H1 (cell line): Measurements from ENCODE around the gene PINK1.
A peak's percentile ranks its signal among the peaks of the same experiment; 100 is the strongest.

Source experiments
- CTCF ChIP-seq, 3 experiments: IDR thresholded peaks; 1 replicate in 2 of 3; 2 replicates in 1 of 3; pipeline versions ENCODE4 v1.5.1 to v1.6.1; 2011; ENCODE audit warnings: low read length in 3 of 3, mild to moderate bottlenecking in 3 of 3, inconsistent platforms in 2 of 3, low read depth in 1 of 3, moderate library complexity in 1 of 3; ENCODE audit not compliant: insufficient read depth in 1 of 3; ENCODE audit errors: control extremely low read depth in 1 of 3
- E2F6 ChIP-seq: IDR thresholded peaks from 2 replicates; pipeline ENCODE4 v1.6.1; 2012; ENCODE audit warnings: inconsistent platforms
- NRF1 ChIP-seq: IDR thresholded peaks from 2 replicates; pipeline ENCODE4 v1.6.1; 2011; ENCODE audit warnings: mild to moderate bottlenecking, low read depth, low read length, improper control_type of control experiment
- PHF8 ChIP-seq: fragments of 200-600 bp; sonication (generic); conservative IDR thresholded peaks from 2 replicates; pipeline ENCODE4 v1.7.1; 2012; ENCODE audit warnings: low read depth, mild to moderate bottlenecking, inconsistent platforms, low read length, moderate library complexity
- POLR2A ChIP-seq, 2 experiments: IDR thresholded peaks; 1 replicate in 1 of 2; 2 replicates in 1 of 2; pipeline ENCODE4 v1.6.1; 2011; ENCODE audit warnings: low read depth in 2 of 2, low read length in 2 of 2, mild to moderate bottlenecking in 2 of 2; ENCODE audit errors: control extremely low read depth in 1 of 2
- POU5F1 ChIP-seq: IDR thresholded peaks from 2 replicates; pipeline ENCODE4 v1.6.1; 2011; ENCODE audit warnings: low read depth, mild to moderate bottlenecking, low read length, moderate library complexity
- RFX5 ChIP-seq: IDR thresholded peaks from 2 replicates; pipeline ENCODE4 v1.6.1; 2011; ENCODE audit warnings: low read depth, low read length, improper control_type of control experiment, borderline replicate concordance
- TCF12 ChIP-seq: IDR thresholded peaks from 2 replicates; pipeline ENCODE4 v1.6.1; 2011; ENCODE audit warnings: low read depth, mild to moderate bottlenecking, low read length
- YY1 ChIP-seq: IDR thresholded peaks from 2 replicates; pipeline ENCODE4 v1.6.1; 2011; ENCODE audit warnings: low read depth, mild to moderate bottlenecking, low read length

GRCh38 chr1:20633190-20634064, at the start of gene PINK1:
- TF ChIP-seq CTCF (IDR thresholded peaks at IDR 0.05; ENCODE audit: control extremely low read depth in 1 of 3, insufficient read depth in 1 of 3, low read depth in 1 of 3, low read length in 3 of 3) (peak; percentile 93 to 97 (median 93)), TCF12 (no peak), POU5F1 (no peak), NRF1 (peak; percentile 90), POLR2A (IDR thresholded peaks at IDR 0.05; ENCODE audit: control extremely low read depth in 1 of 2, low read depth in 2 of 2, low read length in 2 of 2) (no peak), E2F6 (peak; percentile 84), RFX5 (no peak), PHF8 (peak; percentile 40; the same call in 1 of the 2 replicates), YY1 (peak; percentile 35; the same call in 1 of the 2 replicates)
